IPS-15b (cell line): ENCODE data around the gene AQP12A.
"Not testable (repeated sequence)": the region's sequence is repeated elsewhere in the genome, so short reads cannot be mapped to it uniquely, and the experiment has no call there.

Source experiments
- H3K27me3 ChIP-seq: one replicate; pipeline ENCODE4 v1.6.1; 2013; ENCODE audit warnings: low read length; ENCODE audit not compliant: control insufficient read depth, insufficient read depth
- H3K36me3 ChIP-seq: one replicate; pipeline ENCODE4 v1.6.1; 2013; ENCODE audit warnings: low read length; ENCODE audit not compliant: control insufficient read depth, insufficient read depth
- H3K4me1 ChIP-seq: one replicate; pipeline ENCODE4 v1.6.1; 2013; ENCODE audit warnings: mild to moderate bottlenecking, low read length; ENCODE audit not compliant: control insufficient read depth, insufficient read depth
- H3K4me3 ChIP-seq: one replicate; pipeline ENCODE4 v1.5.1; 2013; ENCODE audit warnings: low read depth, low read length
- H3K9ac ChIP-seq: one replicate; pipeline ENCODE4 v1.6.1; 2013; ENCODE audit warnings: low read depth, mild to moderate bottlenecking, low read length
- H3K9me3 ChIP-seq: one replicate; pipeline ENCODE4 v1.6.1; 2013; ENCODE audit warnings: mild to moderate bottlenecking, low read length; ENCODE audit not compliant: control insufficient read depth, insufficient read depth

Gene AQP12A

DNA sequence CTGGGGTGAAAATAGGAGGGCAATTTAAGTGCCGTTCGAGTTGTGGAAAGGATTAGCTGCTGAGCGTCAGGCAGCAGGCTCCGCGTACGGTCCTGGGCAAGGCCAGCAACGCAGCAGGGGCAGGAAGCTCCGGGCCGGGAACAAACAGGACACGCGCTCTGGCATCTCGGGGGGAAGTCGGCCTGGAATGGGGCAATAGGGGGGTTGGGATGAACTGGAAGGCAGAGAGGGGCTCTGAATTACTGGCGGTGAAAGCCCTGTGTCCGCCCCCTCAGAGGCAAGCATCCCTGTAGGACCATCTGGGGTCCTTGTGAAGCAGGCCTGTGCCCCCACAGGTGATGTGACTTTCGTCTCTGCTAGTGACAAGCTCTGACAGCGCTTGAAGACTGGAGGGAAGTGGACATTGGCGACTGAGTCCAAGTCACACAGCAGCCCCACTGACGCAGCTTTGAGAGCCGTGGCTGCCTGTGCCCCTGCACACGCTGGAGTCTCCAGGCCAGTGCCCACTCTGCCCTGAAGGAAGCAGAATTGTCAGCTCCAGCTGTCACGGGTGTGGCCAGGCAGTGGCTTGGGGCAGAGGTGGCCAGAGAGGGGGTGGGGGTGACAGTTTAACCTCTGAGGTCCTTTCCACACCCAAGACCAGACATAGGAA is 44.0 kb upstream of the AQP12A start:
- no peaks in the 10 kb centered on the region for H3K36me3 ChIP-seq
- no peak overlapping the region for H3K4me3 ChIP-seq
- H3K9me3 ChIP-seq = no peaks in the 10 kb centered on the region
- no peaks in the 10 kb centered on the region for H3K4me1 ChIP-seq
- H3K9ac ChIP-seq = no peak overlapping the region
- no peaks in the 10 kb centered on the region for H3K27me3 ChIP-seq

DNA sequence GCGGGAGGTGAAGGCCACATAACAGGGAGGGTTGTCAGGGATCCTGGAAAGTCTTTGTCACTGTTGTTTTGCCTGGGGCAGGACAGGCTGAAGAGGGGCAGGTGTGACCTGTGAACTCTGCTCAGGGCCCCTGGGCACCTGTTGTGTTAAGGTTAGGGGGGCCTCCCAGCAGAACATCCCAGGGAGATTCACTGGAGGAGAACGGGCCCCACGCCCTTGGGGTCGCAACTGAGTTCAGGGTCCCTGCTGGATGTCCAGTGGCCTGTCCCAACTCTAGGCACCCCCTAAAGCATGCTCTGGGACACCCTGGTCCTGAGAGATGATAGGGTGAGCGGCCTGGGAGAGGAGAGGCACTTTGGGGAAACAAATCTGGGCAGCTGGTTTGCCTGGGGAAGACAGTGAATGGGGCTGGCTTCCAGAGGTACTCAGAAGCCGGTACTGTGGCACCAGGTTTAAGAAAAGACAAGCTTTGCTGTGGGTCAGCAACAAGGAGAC is 43.5 kb upstream of the AQP12A start:
- H3K4me1 ChIP-seq = no peaks in the 10 kb centered on the region
- H3K27me3 ChIP-seq = no peaks in the 10 kb centered on the region
- no peak overlapping the region for H3K4me3 ChIP-seq
- H3K36me3 ChIP-seq = no peaks in the 10 kb centered on the region
- no peak overlapping the region for H3K9ac ChIP-seq
- H3K9me3 ChIP-seq = no peaks in the 10 kb centered on the region

DNA sequence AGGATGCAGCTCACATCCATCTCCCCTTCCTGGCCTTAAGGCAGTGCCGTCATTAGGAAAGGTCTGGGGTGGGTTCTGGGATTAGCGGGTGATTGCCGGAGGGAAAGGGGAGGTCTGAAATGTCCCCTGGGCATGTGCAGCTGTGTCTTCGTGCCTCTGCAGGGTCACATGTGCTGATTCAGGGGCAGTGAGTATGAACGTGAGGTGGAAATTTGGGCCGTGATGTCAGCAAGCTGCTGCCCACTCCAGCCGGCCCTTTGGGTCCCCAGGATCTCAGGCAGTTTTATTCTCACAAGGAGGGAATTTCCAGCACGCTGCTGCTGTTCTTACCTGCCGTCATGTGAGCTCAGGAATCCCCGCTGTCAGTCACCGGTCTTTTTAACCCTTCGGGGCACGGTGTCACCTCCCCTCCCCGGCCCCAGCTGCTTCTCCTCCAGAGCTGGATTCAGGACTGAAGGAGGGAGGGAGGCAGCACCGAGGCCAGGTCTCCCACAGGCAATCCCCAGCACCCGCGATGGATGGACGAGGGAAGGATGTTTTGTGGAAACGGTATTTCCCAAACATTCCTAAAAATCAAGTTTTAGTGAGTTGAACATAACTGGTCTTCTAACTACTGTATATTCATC is 42.9 kb upstream of the AQP12A start:
- H3K36me3 ChIP-seq = no peaks in the 10 kb centered on the region
- H3K9ac ChIP-seq = no peak overlapping the region
- H3K4me1 ChIP-seq = no peaks in the 10 kb centered on the region
- H3K4me3 ChIP-seq = no peak overlapping the region
- no peaks in the 10 kb centered on the region for H3K27me3 ChIP-seq
- H3K9me3 ChIP-seq = no peaks in the 10 kb centered on the region

- Histone ChIP-seq H3K9ac (no peak overlapping the region), H3K4me3 (no peak overlapping the region), H3K9me3 (no peaks in the 10 kb centered on the region), H3K27me3 (no peaks in the 10 kb centered on the region), H3K4me1 (no peaks in the 10 kb centered on the region), H3K36me3 (no peaks in the 10 kb centered on the region)
These were observed 42.3 kb upstream of the AQP12A start for GRCh38 chr2:240649331-240649730.

- no peaks in the 10 kb centered on the region for H3K9me3 ChIP-seq
- no peaks in the 10 kb centered on the region for H3K36me3 ChIP-seq
- no peak overlapping the region for H3K4me3 ChIP-seq
- H3K4me1 ChIP-seq = no peaks in the 10 kb centered on the region
- H3K9ac ChIP-seq = no peak overlapping the region
- no peaks in the 10 kb centered on the region for H3K27me3 ChIP-seq
These were observed 41.3 kb upstream of the AQP12A start for GRCh38 chr2:240650254-240650965.

DNA sequence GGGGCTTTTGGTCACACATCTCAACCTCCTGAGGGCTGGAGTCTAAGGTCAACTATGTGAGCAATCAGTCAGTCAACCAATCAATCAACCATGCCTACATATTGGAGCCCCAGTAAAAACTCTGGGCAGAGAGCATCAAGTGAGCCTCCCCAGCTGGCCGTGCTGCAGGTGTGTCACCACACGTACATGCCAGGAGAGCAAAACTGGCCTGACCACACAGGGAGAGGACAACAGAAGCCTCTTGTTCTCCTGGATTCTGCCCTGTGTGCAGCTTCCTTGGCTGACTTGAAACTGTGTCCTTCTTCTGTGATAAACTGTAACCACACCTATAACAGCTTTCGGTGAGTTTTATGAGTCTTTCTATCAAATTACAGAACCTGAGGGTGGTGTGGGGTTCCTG is 40.5 kb upstream of the AQP12A start:
- Histone ChIP-seq H3K9me3 (no peaks in the 10 kb centered on the region), H3K9ac (no peak overlapping the region), H3K27me3 (no peaks in the 10 kb centered on the region), H3K4me1 (no peaks in the 10 kb centered on the region), H3K4me3 (no peak overlapping the region), H3K36me3 (no peaks in the 10 kb centered on the region)

GRCh38 chr2:240655931-240656886 is 35.5 kb upstream of the AQP12A start:
- Histone ChIP-seq H3K36me3 (no peaks in the 10 kb centered on the region), H3K27me3 (no peaks in the 10 kb centered on the region), H3K9me3 (no peaks in the 10 kb centered on the region), H3K4me1 (no peaks in the 10 kb centered on the region), H3K9ac (no peak overlapping the region), H3K4me3 (no peak overlapping the region)

- not testable (repeated sequence) for H3K36me3 ChIP-seq, H3K4me1 ChIP-seq, H3K4me3 ChIP-seq, H3K27me3 ChIP-seq, H3K9ac ChIP-seq, H3K9me3 ChIP-seq
These were observed 31.8 kb upstream of the AQP12A start for GRCh38 chr2:240659883-240660282.

GRCh38 chr2:240662681-240663080 is 29.0 kb upstream of the AQP12A start:
- H3K4me3 ChIP-seq = no peak overlapping the region
- no peaks in the 10 kb centered on the region for H3K9me3 ChIP-seq
- H3K9ac ChIP-seq = no peak overlapping the region
- H3K27me3 ChIP-seq = no peaks in the 10 kb centered on the region
- no peaks in the 10 kb centered on the region for H3K36me3 ChIP-seq
- H3K4me1 ChIP-seq = no peaks in the 10 kb centered on the region

DNA sequence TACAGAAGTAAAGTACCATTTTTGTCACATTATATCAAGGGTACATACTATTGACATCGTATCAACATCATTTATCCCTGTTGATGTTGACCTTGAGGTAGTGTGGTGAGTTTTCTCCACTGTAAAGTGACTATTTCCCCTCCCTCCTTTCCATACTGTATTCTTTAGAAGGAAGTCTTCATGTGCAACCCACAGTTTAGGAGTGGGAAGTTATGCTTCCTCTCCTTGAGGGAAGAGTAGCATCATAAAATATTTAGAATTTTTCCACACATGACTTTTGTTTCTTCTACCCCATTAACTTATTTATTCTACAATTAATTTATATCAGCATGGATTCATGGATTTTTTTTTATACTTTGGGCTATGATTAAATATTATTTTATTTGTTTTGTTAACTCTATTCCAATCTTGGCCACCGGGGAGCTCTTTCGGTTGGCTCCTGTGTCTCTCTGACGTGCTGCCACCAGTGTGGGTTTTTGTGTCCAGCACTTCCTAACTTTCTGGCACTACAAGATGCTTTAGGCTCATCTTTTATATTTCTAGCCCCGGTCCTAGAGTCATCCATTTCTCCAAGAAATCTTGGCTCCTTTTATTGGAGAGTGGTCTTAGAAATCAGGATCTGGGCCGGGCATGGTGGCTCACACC is 28.0 kb upstream of the AQP12A start:
- Histone ChIP-seq H3K4me1 (no peaks in the 10 kb centered on the region), H3K9ac (no peak overlapping the region), H3K9me3 (no peaks in the 10 kb centered on the region), H3K4me3 (no peak overlapping the region), H3K27me3 (no peaks in the 10 kb centered on the region), H3K36me3 (no peaks in the 10 kb centered on the region)

GRCh38 chr2:240664622-240665021 is 27.0 kb upstream of the AQP12A start:
- no peaks in the 10 kb centered on the region for H3K36me3 ChIP-seq
- no peak overlapping the region for H3K9ac ChIP-seq
- H3K27me3 ChIP-seq = no peaks in the 10 kb centered on the region
- H3K9me3 ChIP-seq = no peaks in the 10 kb centered on the region
- H3K4me1 ChIP-seq = no peaks in the 10 kb centered on the region
- no peak overlapping the region for H3K4me3 ChIP-seq
